Lung microvascular endothelial cell (primary cell): ENCODE measurements around the gene TRIM2. TPM values are rescaled to one million over a fixed set of nuclear protein-coding genes. Genes with fewer than 3 reads are reported as not detected.

Experiments
- DNase-seq, 2 donors: peaks; one replicate each; pipeline versions ENCODE4 v3.0.0 to v3.0.0-alpha.2; 2010; ENCODE audit warnings: low read depth in 2 of 2
- total RNA-seq: library from RNA; depleted of rRNA; stranded (reverse); fragments of >200 nt; gene quantifications from 2 replicates; pipeline ENCODE4 v1.2.1, GENCODE V29; 2014

TRIM2 gene
- total RNA-seq, 1 donor from 2014 or later, result 6.5 TPM

GRCh38 chr4:153275380-153276276, 71.4 kb downstream of the TRIM2 start:
- no peak for DNase-seq

GRCh38 chr4:153276971-153277370, 72.7 kb downstream of the TRIM2 start:
- no peak for DNase-seq

GRCh38 chr4:153281476-153281875, 77.2 kb downstream of the TRIM2 start:
- no peak for DNase-seq

- DNase-seq, result no peak
Observed at GRCh38 chr4:153282023-153282422, 77.8 kb downstream of the TRIM2 start.

- DNase-seq, result no peak
Observed at GRCh38 chr4:153283260-153283659, 79.0 kb downstream of the TRIM2 start.

GRCh38 chr4:153290134-153290533, 85.9 kb downstream of the TRIM2 start:
- no peak for DNase-seq

- DNase-seq, result no peak
Observed at GRCh38 chr4:153291562-153291961, 87.3 kb downstream of the TRIM2 start.

- no peak for DNase-seq
Observed at GRCh38 chr4:153292897-153293741, 88.9 kb downstream of the TRIM2 start.

- DNase-seq, result no peak
Observed at GRCh38 chr4:153293742-153294057, 89.5 kb downstream of the TRIM2 start.

GRCh38 chr4:153294631-153295030, 90.4 kb downstream of the TRIM2 start:
- DNase-seq, result no peak

- no peak for DNase-seq
Observed at GRCh38 chr4:153295131-153295755, 91.0 kb downstream of the TRIM2 start.

GRCh38 chr4:153296040-153296823, 92.0 kb downstream of the TRIM2 start:
- DNase-seq, result no peak

- DNase-seq, result no peak
Observed at GRCh38 chr4:153297116-153297515, 92.9 kb downstream of the TRIM2 start.

- DNase-seq, result no peak
Observed at GRCh38 chr4:153310793-153311192, 106.5 kb downstream of the TRIM2 start.

- DNase-seq, result no peak
Observed at GRCh38 chr4:153314915-153315314, 110.7 kb downstream of the TRIM2 start.

GRCh38 chr4:153318696-153319320, 114.6 kb downstream of the TRIM2 start:
- DNase-seq, result peak; percentile 61 to 72

- DNase-seq, result no peak
Observed at GRCh38 chr4:153322791-153323190, 118.5 kb downstream of the TRIM2 start.

- DNase-seq, result no peak
Observed at GRCh38 chr4:153324046-153324445, 119.8 kb downstream of the TRIM2 start.

- peak in 1 of 2 donors; percentile 45 for DNase-seq
Observed at GRCh38 chr4:153325558-153325957, 121.3 kb downstream of the TRIM2 start.

- peak in 1 of 2 donors; percentile 48 for DNase-seq
Observed at GRCh38 chr4:153326513-153326912, 122.3 kb downstream of the TRIM2 start.

GRCh38 chr4:153327247-153327646, 123.0 kb downstream of the TRIM2 start:
- DNase-seq, result no peak
